OCI-LY1 (cell line): ENCODE data around the gene TRIM34.

Source experiments
- H2AFZ ChIP-seq: fragments of 200-600 bp; sonication (generic), shearing (Covaris generic); 2 replicates; pipeline ENCODE4 v1.6.0; 2014; ENCODE audit warnings: antibody characterized with exemption, mild to moderate bottlenecking, low read length
- H3F3A ChIP-seq: fragments of 200-600 bp; sonication (generic), shearing (Covaris generic); 2 replicates; pipeline ENCODE4 v1.6.0; 2014; ENCODE audit warnings: mild to moderate bottlenecking, antibody characterized with exemption, low read length, moderate library complexity; ENCODE audit not compliant: insufficient read depth
- H3K27ac ChIP-seq: fragments of 200-600 bp; sonication (generic); 2 replicates; pipeline ENCODE4 v1.5.1; 2014; ENCODE audit warnings: low read length, mixed run types, mild to moderate bottlenecking, low read depth; ENCODE audit not compliant: poor library complexity, severe bottlenecking
- H3K27me3 ChIP-seq: fragments of 200-600 bp; sonication (generic); 2 replicates; pipeline ENCODE4 v1.6.0; 2014; ENCODE audit warnings: antibody characterized with exemption, mild to moderate bottlenecking, low read length, moderate library complexity; ENCODE audit not compliant: insufficient read depth
- H3K36me3 ChIP-seq: fragments of 200-600 bp; sonication (generic); 2 replicates; pipeline ENCODE4 v1.6.1; 2014; ENCODE audit warnings: mild to moderate bottlenecking, antibody characterized with exemption, low read length, moderate library complexity, mixed read lengths; ENCODE audit not compliant: insufficient read depth
- H3K4me1 ChIP-seq: fragments of 200-600 bp; sonication (generic); 2 replicates; pipeline ENCODE4 v1.5.1; 2014; ENCODE audit warnings: mild to moderate bottlenecking, low read length, moderate library complexity; ENCODE audit not compliant: insufficient read depth, severe bottlenecking
- H3K4me2 ChIP-seq: fragments of 200-600 bp; sonication (generic), shearing (Covaris generic); 2 replicates; pipeline ENCODE4 v1.6.1; 2014; ENCODE audit warnings: low read length
- H3K4me3 ChIP-seq: fragments of 200-600 bp; sonication (generic); 2 replicates; pipeline ENCODE4 v1.5.1; 2014; ENCODE audit warnings: low read length, low read depth, mild to moderate bottlenecking, mixed read lengths; ENCODE audit not compliant: poor library complexity, severe bottlenecking
- H3K79me2 ChIP-seq: fragments of 200-600 bp; shearing (Covaris generic); 2 replicates; pipeline ENCODE4 v1.6.1; 2016; ENCODE audit warnings: mixed run types, low read length, mixed read lengths; ENCODE audit not compliant: insufficient read depth
- H3K9ac ChIP-seq: fragments of 200-600 bp; sonication (generic), shearing (Covaris generic); 2 replicates; pipeline ENCODE4 v1.6.1; 2014; ENCODE audit warnings: mild to moderate bottlenecking, low read length, mixed read lengths
- H3K9me2 ChIP-seq: fragments of 200-600 bp; sonication (generic), shearing (Covaris generic); 2 replicates; pipeline ENCODE4 v1.6.1; 2014; ENCODE audit warnings: low read depth, mild to moderate bottlenecking, low read length, mixed read lengths
- H3K9me3 ChIP-seq: fragments of 200-600 bp; shearing (Covaris generic); 2 replicates; pipeline ENCODE4 v1.6.1; 2014; ENCODE audit warnings: low read length, mixed read lengths
- H4K20me1 ChIP-seq: fragments of 200-600 bp; sonication (generic), shearing (Covaris generic); 2 replicates; pipeline ENCODE4 v1.6.0; 2016; ENCODE audit warnings: mild to moderate bottlenecking, low read length; ENCODE audit not compliant: insufficient read depth
- EZH2 ChIP-seq: fragments of 200-600 bp; sonication (generic), shearing (Covaris generic); IDR thresholded peaks from 2 replicates; pipeline ENCODE4 v1.8.0; 2017; ENCODE audit warnings: borderline replicate concordance, mixed run types, mild to moderate bottlenecking, antibody characterized with exemption, low read length, moderate library complexity, mixed read lengths
- TF ChIP-seq, protein P1 (sequence below): fragments of 200-600 bp; sonication (generic), shearing (Covaris generic); IDR thresholded peaks from 2 replicates; pipeline ENCODE4 v1.5.1; 2017; ENCODE audit warnings: mild to moderate bottlenecking, antibody characterized with exemption, low read length, moderate library complexity, mixed read lengths

Gene TRIM34

DNA sequence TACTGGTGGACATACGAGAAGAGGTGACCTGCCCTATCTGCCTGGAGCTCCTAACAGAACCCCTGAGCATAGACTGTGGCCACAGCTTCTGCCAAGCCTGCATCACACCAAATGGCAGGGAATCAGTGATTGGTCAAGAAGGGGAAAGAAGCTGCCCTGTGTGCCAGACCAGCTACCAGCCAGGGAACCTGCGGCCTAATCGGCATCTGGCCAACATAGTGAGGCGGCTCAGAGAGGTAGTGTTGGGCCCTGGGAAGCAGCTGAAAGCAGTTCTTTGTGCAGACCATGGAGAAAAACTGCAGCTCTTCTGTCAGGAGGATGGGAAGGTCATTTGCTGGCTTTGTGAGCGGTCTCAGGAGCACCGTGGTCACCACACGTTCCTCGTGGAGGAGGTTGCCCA, 21.5 kb upstream of the TRIM34 start:
- H3F3A ChIP-seq = no peaks in the 10 kb centered on the region
- no peaks in the 10 kb centered on the region for H3K36me3 ChIP-seq

DNA sequence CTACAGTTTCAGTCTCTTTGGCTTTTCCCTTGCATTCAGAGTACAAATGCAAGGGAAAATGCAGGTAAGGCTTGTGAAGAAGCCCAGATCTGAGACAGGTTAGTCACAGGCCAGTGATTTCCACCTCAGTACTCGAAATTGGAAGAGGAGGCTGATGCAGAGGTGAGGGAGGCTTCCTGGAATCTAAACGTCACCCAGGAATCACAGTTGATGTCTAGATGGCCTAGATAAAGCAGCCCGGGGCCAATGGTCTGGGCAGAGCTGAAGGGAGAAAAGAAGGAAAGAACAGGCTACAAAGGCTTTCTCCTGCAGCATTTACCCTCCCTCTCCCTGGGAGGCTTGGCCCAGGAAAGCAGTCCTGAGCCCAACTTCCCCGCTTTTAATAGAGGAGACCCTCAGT, 19.9 kb upstream of the TRIM34 start:
- no peak overlapping the region for H3K9ac ChIP-seq
- H3K79me2 ChIP-seq = no peaks in the 10 kb centered on the region
- H3K4me3 ChIP-seq = no peak overlapping the region
- no peaks in the 10 kb centered on the region for H3K9me3 ChIP-seq
- no peaks in the 10 kb centered on the region for H3K36me3 ChIP-seq
- TF ChIP-seq, protein P1, sequence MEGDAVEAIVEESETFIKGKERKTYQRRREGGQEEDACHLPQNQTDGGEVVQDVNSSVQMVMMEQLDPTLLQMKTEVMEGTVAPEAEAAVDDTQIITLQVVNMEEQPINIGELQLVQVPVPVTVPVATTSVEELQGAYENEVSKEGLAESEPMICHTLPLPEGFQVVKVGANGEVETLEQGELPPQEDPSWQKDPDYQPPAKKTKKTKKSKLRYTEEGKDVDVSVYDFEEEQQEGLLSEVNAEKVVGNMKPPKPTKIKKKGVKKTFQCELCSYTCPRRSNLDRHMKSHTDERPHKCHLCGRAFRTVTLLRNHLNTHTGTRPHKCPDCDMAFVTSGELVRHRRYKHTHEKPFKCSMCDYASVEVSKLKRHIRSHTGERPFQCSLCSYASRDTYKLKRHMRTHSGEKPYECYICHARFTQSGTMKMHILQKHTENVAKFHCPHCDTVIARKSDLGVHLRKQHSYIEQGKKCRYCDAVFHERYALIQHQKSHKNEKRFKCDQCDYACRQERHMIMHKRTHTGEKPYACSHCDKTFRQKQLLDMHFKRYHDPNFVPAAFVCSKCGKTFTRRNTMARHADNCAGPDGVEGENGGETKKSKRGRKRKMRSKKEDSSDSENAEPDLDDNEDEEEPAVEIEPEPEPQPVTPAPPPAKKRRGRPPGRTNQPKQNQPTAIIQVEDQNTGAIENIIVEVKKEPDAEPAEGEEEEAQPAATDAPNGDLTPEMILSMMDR = no peak
- no peak for TF ChIP-seq EZH2
- H3K9me2 ChIP-seq = no peaks in the 10 kb centered on the region
- no peak overlapping the region for H3K4me2 ChIP-seq
- H3K4me1 ChIP-seq = no peaks in the 10 kb centered on the region
- H3K27me3 ChIP-seq = no peaks in the 10 kb centered on the region
- no peak overlapping the region for H2AFZ ChIP-seq
- no peak overlapping the region for H3K27ac ChIP-seq
- no peaks in the 10 kb centered on the region for H4K20me1 ChIP-seq
- H3F3A ChIP-seq = no peaks in the 10 kb centered on the region

More for the DNA sequence above, 21.5 kb upstream of the TRIM34 start:
- Histone ChIP-seq H4K20me1 (no peaks in the 10 kb centered on the region), H3K27me3 (no peaks in the 10 kb centered on the region), H3K4me1 (no peaks in the 10 kb centered on the region), H3K79me2 (no peaks in the 10 kb centered on the region), H3K4me3 (no peak overlapping the region), H2AFZ (no peak overlapping the region), H3K27ac (no peak overlapping the region), H3K9ac (no peak overlapping the region), H3K9me2 (no peaks in the 10 kb centered on the region), H3K9me3 (no peaks in the 10 kb centered on the region), H3K4me2 (no peak overlapping the region)
- TF ChIP-seq EZH2 = no peak
- TF ChIP-seq, protein P1 = no peak

DNA sequence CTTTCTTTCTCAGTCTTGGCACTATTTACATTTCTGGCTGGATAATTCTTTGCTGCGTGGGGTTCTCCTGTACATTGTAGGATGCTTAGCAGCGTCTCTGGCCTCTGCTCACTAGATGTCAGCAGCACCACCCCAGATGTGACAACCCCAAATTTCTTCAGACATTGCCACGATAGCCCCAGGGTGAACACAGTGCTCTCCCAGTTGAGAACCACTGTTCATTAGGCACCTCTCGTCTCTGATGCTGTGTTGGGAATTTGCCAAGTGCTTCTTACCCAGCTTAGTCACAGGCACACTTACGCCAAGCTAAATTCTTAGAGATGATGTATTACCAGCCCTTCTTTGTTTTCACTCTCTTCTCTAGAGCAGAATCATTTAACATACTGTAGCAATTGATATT, 19.0 kb upstream of the TRIM34 start:
- Histone ChIP-seq H3K9me2 (no peaks in the 10 kb centered on the region), H3K27me3 (no peaks in the 10 kb centered on the region), H3K4me1 (no peaks in the 10 kb centered on the region), H3K27ac (no peak overlapping the region), H3K79me2 (no peaks in the 10 kb centered on the region), H3F3A (no peaks in the 10 kb centered on the region), H3K4me3 (no peak overlapping the region), H3K9me3 (no peaks in the 10 kb centered on the region), H2AFZ (no peak overlapping the region), H4K20me1 (no peaks in the 10 kb centered on the region), H3K36me3 (no peaks in the 10 kb centered on the region), H3K4me2 (no peak overlapping the region), H3K9ac (no peak overlapping the region)
- TF ChIP-seq EZH2 = no peak
- TF ChIP-seq, protein P1 = peak; percentile 25; the same call in 1 of the 2 replicates
